Fibroblast of mammary gland (primary cell): ENCODE results near the gene BICDL1.

Source experiments
- DNase-seq: peaks from one replicate; pipeline ENCODE4 v3.0.0-alpha.2; 2010; ENCODE audit warnings: low read depth
- H3K4me3 ChIP-seq: 2 replicates; pipeline ENCODE4 v1.5.1; 2011; ENCODE audit warnings: low read depth, mild to moderate bottlenecking, low read length, moderate library complexity; ENCODE audit not compliant: control insufficient read depth
- TF ChIP-seq, protein P1 (sequence below): conservative IDR thresholded peaks from 2 replicates; pipeline ENCODE4 v1.5.1; 2011; ENCODE audit warnings: low read depth, low read length, inconsistent platforms; ENCODE audit not compliant: control insufficient read depth, insufficient read depth

The BICDL1 gene

DNA sequence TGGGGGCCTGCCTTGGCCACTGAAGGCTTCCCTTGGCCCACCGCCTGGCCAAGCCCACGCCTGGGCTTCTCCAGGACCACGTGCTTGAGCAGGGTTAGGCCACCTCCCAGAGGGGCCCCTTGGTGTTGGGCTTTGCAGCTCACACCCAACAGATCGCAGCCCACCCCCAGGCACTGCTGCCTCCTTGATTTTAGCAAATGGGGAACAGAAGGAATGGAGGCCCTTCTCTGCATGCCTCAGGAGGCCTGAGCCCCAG, 104.2 kb downstream of the BICDL1 start:
- H3K4me3 ChIP-seq: no peak overlapping the region
- DNase-seq: no peak
- TF ChIP-seq, protein P1, sequence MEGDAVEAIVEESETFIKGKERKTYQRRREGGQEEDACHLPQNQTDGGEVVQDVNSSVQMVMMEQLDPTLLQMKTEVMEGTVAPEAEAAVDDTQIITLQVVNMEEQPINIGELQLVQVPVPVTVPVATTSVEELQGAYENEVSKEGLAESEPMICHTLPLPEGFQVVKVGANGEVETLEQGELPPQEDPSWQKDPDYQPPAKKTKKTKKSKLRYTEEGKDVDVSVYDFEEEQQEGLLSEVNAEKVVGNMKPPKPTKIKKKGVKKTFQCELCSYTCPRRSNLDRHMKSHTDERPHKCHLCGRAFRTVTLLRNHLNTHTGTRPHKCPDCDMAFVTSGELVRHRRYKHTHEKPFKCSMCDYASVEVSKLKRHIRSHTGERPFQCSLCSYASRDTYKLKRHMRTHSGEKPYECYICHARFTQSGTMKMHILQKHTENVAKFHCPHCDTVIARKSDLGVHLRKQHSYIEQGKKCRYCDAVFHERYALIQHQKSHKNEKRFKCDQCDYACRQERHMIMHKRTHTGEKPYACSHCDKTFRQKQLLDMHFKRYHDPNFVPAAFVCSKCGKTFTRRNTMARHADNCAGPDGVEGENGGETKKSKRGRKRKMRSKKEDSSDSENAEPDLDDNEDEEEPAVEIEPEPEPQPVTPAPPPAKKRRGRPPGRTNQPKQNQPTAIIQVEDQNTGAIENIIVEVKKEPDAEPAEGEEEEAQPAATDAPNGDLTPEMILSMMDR: no peak

DNA sequence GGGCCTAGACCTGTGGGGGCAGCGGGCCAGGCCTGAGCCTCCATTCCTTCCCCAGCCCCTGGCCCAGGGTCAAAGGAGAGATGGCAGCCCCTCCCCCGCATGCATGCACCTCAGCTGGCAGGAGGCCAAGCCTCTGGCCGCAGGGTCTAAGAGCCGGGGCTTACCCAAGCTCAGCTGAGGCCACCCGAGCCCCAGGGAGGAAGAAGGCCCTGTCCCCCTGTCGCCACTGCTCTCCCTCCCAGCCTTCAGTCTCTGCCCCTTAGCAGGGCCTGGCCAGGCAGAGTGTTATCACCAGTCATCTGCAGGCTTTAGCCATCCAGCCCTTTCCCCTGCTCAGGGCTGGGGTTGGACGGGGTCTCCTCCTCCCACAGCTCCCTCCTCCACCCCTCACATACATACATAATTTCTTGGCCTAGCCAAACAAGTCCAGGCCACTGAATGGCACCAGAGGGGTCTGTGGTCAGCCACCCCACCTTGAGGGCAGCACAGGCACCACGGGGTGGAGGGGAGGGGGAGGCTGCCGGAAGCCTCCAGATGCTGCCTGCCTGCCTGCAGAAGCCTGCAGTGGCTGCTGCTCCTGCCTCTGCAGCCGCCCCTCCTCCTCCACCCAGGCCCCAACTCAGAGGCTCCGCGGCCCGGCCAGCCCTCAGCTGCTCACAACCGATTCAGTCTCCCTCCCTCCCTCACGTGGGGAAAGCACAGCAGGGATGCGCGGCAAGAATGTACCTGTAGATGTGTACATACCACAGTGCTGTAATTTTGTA, 104.7 kb downstream of the BICDL1 start:
- no peak overlapping the region for H3K4me3 ChIP-seq
- no peak for DNase-seq
- TF ChIP-seq, protein P1: no peak

DNA sequence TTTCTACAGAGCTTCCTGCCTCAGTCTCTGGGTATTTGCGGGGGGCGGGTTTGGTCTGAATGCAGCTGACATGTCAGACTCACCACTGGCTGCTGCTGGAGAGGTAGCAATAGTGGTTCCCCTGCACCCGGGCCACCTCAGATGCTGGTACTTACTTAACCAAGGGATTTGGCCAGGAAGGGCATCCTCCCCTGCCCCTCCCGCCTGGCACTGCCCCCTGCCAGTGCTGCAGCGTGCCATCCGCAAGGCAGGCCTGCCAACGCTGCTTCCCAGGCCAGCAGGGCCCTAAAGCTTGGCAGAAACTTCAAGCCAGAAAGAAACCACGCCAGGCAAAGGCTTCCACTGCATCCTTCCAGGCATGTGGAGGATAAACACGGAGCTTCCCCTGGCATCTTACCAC, 105.4 kb downstream of the BICDL1 start:
- H3K4me3 ChIP-seq: no peak overlapping the region
- TF ChIP-seq, protein P1: no peak

DNA sequence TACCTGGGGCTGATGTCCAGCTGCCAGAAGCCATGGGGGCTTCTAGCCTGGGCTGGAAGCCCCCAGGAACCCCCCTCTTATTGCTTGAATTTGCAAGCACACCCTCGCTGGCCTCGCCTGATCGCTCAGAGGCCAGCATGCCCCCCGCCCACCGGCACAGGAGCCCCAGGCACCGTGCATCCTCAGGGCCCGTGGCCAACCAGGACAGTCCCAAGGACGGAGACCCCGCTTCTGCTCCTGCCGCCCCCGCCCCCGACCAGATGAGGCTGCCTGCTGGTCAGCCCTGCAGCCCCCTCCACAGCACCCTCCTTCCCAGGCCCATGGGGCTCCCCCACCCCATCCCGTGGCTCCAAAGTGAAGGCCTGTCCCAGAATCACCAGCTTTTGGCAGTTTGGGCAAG, 106.3 kb downstream of the BICDL1 start:
- TF ChIP-seq, protein P1: no peak
- DNase-seq: no peak
- no peak overlapping the region for H3K4me3 ChIP-seq

More for the DNA sequence above, 105.4 kb downstream of the BICDL1 start:
- DNase-seq: no peak

DNA sequence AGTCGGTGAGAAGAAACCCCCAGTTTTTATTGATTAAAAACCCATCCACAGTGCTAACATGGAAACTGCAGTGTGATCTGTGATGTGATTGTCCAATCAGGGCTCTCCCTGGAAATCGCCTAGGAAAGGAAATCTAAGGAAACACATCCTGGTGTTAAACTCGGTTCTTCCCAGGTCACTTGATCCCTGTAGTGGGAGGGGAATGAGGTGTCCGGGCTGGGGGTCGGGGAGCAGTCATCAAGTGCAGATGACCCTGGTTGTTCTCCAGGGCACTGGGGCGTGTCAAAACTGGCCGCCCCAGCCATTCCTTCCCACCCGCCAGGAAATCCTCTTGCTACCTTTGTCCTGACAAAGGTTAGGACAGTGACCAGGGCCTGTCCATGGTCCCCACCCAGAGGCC, 106.7 kb downstream of the BICDL1 start:
- no peak for DNase-seq
- TF ChIP-seq, protein P1: no peak
- no peak overlapping the region for H3K4me3 ChIP-seq

DNA sequence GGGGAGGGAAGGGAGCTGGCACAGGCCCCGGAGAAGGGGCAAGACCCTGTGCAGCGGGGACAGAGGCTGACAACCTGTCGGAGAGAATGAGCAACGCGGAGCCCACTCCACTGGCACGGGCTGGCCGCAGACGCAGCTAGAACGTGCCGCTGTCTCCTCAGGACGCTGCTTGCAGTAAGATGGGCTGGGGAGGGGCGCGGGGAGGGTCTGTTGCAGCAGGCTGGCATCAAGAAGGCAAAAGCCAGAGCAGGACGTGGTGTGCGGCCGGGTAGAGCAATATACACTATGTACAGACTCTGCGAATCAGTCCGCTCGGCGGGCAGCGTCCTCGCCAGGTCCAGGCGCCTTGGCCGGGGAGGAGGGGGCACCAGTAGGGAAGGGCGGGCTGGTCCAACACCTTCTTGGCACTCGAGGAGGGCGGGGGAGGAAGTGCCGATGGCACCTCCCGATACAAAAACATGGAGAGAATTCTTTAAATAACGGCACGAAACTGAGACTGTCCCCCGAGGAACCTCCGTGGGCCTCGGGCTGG, 107.7 kb downstream of the BICDL1 start:
- TF ChIP-seq, protein P1: no peak
- no peak for DNase-seq
- H3K4me3 ChIP-seq: no peak overlapping the region
